Kidney epithelial cell (primary cell): ENCODE results near the gene LARP4. TPM values are rescaled to one million over a fixed set of nuclear protein-coding genes. Genes with fewer than 3 reads are reported as not detected.
"Not testable (repeated sequence)": the region's sequence is repeated elsewhere in the genome, so short reads cannot be mapped to it uniquely, and the experiment has no call there.

Experiments used
- DNase-seq: peaks from one replicate; pipeline ENCODE4 v3.0.0-alpha.2; 2010; ENCODE audit warnings: low read depth
- H3K27me3 ChIP-seq: 2 replicates; pipeline ENCODE4 v1.6.0; 2011; ENCODE audit warnings: low read length; ENCODE audit not compliant: control insufficient read depth, insufficient read depth
- H3K36me3 ChIP-seq: 2 replicates; pipeline ENCODE4 v1.5.1; 2011; ENCODE audit warnings: low read length; ENCODE audit not compliant: control insufficient read depth, insufficient read depth
- H3K4me3 ChIP-seq: 2 replicates; pipeline ENCODE4 v1.5.1; 2011; ENCODE audit warnings: low read depth, mild to moderate bottlenecking, control low read depth, low read length
- CTCF ChIP-seq: IDR thresholded peaks from 2 replicates; pipeline ENCODE4 v1.5.1; 2011; ENCODE audit warnings: mild to moderate bottlenecking, moderate library complexity, low read length, control low read depth, inconsistent platforms; ENCODE audit not compliant: insufficient read depth, poor library complexity, severe bottlenecking
- total RNA-seq: library from RNA; depleted of rRNA; stranded (reverse); fragments of >200 nt; gene quantifications from 2 replicates; pipeline ENCODE4 v1.2.3, GENCODE V29; 2015

LARP4 gene
- total RNA-seq, 1 donor from 2014 or later, result 23.5 TPM

- Histone ChIP-seq H3K27me3 (no peaks in the 10 kb centered on the region), H3K4me3 (no peak overlapping the region), H3K36me3 (no peaks in the 10 kb centered on the region)
- DNase-seq, result no peak
- no peak for TF ChIP-seq CTCF
Observed at GRCh38 chr12:50488801-50489200, 88.1 kb downstream of the LARP4 start.

- not testable (repeated sequence) for H3K4me3 ChIP-seq, H3K36me3 ChIP-seq, H3K27me3 ChIP-seq, DNase-seq
Observed at GRCh38 chr12:50498119-50498518, 97.4 kb downstream of the LARP4 start.

GRCh38 chr12:50504798-50505674, 104.4 kb downstream of the LARP4 start, which contains the start of gene DIP2B:
Gene DIP2B, plus strand, starts transcription at chr12:50504985. Its CDS starts 156 bp downstream, at chr12:50505141.
- peak within 1 kb of the TSS; percentile 86 for H3K4me3 ChIP-seq

GRCh38 chr12:50505675-50506530, 105.2 kb downstream of the LARP4 start:
- Histone ChIP-seq H3K36me3 (no peaks in the 10 kb centered on the region), H3K27me3 (no peaks in the 10 kb centered on the region), H3K4me3 (peak overlapping the region; percentile 86)
- no peak for DNase-seq
- no peak for TF ChIP-seq CTCF

More at GRCh38 chr12:50504798-50505674, 104.4 kb downstream of the LARP4 start, which contains the start of gene DIP2B:
- TF ChIP-seq CTCF, result peak; percentile 82
- peak; percentile 31 for DNase-seq
- Histone ChIP-seq H3K27me3 (no peaks in the 10 kb centered on the region), H3K36me3 (no peaks in the 10 kb centered on the region)

GRCh38 chr12:50506753-50507473, 106.2 kb downstream of the LARP4 start:
- no peak for DNase-seq
- Histone ChIP-seq H3K36me3 (no peaks in the 10 kb centered on the region), H3K27me3 (no peaks in the 10 kb centered on the region), H3K4me3 (no peak overlapping the region)
- TF ChIP-seq CTCF, result no peak
